ENCODE data around the gene DEFB113.
"Not testable (repeated sequence)": the region's sequence is repeated elsewhere in the genome, so short reads cannot be mapped to it uniquely, and the experiment has no call there.

The DEFB113 gene, protein sequence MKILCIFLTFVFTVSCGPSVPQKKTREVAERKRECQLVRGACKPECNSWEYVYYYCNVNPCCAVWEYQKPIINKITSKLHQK

DNA sequence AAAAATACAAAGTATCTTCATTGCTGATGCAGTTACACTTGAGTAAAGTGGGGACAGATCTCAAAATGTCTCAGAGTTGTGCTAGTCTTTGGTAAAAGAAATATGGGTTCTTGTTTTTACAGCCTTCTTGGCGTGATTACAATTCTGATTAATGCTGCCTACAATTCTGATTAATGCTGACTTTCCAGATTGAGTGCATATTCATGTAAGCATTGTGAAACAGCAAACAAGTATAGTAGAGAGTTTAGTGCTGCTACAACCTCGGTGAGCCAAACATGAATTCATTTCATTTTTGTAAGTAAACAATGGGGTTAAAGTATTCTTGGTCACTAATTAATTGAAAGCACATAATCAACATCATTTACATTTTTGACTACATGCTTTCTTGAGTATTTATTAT lies at the start of gene DEFB113:
TSS of gene DEFB113 (minus strand) at position 21 of the 400 bp plus-strand sequence. CDS start at position 21, 0 bp downstream.
- no peak for DNase-seq (ENCODE audit: low read depth in 2 of 2)

DNA sequence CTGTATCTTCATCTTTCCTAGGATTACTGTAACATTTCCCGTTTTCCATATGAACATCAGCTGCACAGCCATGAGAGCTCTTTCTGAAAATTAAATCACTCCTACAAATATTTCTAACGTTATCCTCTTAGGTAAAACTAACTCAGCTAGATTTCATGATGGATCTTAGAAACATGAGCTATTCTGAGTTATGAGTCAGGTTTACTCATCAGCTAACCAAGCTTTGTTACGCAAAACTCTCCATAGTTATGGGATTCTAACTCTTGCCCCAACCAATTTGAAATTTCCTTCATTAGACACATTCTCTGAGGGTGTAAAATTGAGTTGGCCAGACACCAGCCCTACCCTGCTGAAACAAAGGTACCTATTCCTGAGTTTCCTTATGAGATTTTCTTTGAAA lies 38.4 kb upstream of the DEFB113 start:
- DNase-seq (ENCODE audit: low read depth in 2 of 2): no peak

DNA sequence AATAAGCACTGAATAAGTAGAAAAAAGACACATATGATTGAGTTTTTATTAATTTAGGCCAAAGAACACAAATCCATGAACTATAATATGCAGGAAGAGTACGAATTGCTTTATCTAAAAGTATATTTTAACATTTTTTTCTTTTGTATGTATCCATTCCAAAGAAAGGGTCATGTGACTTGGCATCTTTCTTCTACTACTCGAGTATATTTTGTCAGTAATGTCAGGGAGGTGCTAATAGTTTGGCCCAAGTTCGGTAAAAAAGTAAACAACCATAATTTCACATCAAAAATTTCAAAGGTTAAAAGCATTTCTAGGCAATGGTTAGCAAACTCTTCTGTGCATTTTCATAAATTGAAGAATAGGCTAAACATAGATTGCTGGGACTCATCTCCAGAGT lies 33.7 kb upstream of the DEFB113 start:
- DNase-seq (ENCODE audit: low read depth in 2 of 2): no peak

DNA sequence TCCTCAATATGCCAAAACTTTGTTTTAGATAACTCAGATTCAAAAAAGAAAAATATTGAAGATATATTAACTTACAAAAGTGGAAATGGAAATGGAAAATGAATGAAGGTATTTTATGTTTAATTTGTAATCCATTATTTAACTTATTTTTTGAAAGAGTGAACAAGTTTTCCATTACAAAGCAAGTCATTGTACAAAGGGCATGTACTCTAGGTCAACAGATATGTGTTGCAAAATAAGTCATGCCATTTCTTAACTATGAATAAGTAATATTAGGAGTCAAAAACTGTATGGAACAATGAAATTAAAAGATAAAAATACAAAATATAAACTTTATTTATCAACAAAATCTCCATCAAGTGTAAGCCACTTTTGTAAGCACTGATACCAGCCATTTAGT lies 25.9 kb upstream of the DEFB113 start:
- DNase-seq (ENCODE audit: low read depth in 2 of 2): no peak

DNA sequence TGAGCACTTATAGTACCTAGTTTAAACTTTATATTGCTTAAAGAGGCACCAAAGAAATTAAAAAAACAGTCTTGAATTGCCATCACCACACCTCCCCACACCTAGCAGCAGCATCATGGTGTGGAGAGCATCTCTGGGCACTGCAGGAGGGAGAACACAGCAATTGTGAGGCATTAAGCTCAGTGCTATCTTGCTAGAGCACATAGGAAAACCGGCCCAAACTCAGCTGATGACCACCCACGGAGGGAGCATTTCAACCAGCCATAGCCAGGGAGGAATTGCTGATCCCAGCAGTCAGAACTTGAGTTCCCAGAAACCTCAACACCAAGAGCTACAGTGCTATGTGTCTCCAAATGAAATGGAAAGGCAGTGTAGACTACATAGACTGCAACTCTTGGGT lies 19.5 kb upstream of the DEFB113 start:
- no peak for DNase-seq (ENCODE audit: low read depth in 2 of 2)

DNA sequence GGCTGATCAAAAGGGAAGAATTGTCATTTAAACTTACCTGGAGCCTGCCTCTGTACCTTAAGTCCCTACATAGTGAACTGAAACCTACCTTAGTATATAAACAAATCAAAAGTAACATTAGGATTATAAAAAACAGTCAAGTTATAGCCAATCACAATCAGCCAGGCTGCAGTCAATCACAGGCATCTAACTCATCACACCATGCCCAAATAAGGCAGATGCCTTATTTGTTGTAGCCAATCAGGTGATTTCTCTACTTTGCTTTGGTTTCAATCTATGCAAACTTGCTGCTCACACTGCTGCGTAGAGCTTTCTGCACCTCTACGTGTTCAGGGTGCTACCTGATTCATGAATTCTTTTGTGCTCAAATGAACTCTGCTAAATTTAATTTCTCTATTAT lies 18.3 kb upstream of the DEFB113 start:
- DNase-seq (ENCODE audit: low read depth in 2 of 2): no peak

DNA sequence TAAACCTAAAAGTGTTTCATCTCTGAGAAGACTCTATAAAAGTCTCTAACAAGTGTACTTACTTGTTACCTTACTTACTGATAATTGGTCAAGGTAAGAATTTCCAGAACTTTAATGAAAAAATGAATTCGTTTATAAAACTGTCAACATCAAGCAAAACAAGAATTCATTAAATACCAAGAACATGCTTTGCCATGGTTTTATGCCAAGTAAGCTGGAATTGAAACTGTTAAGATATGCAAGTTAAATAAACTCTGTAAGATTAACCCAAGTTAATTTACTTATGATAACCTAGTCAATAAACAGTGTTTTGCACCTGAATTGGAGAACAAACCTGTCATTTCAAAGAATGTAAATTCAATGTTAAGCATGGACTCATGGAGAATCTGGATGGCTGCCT lies 17.1 kb upstream of the DEFB113 start:
- DNase-seq (ENCODE audit: low read depth in 2 of 2): no peak

DNA sequence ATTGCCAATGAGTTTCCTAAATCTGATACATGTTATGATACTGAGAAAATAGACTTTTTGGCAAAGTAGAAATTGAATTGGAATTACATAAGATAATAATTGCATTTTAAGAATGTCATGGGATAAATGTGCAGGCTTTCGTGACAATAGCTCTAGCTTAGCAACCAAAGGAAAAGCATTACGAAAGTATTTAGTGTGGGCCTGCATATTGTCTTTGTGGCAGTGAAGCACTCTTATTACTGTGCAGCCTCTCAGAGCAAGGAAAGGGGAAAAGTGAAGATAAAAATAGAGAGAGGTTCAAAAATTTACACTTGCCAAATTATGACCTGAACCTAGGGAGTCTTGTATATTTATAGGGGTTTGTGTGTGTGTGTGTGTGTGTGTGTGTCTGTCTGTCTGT lies 12.6 kb upstream of the DEFB113 start:
- no peak for DNase-seq (ENCODE audit: low read depth in 2 of 2)

DNA sequence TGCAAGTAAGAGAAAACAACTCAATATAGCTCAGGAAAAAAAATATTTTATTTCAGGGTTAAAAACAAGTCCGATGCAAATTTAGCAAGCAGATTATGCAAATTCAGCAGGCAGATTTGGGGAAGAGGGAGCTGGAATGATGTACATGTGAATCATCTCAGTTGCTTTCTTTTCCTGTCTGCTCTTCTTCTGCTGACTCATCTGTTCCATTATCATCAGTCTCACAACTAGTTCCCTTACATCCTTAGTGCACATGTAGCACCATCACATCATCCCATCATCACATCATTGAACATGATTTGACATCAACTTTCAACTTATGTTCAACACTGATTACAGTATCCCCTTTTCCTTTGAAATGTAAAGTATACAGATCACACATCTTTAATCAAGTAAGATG lies 11.5 kb upstream of the DEFB113 start:
- DNase-seq (ENCODE audit: low read depth in 2 of 2): no peak

DNA sequence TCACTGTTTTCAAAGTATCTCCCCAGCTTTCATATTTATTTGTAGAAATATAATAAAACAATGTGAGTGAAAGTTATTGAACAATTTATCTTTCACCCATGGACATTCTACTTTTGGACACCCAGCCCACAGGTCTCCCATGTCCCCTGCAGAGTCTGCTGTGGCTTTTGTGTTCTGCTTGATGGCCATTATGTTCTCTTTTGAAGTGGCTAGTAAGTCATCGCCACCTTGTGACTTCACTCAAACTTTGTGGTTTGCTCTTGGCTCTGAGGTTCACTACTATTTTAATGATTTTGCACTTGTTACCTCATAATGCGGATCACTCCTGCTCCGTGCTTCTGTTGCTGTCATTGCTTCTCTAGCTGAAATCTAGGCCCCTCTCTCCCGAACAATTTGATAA lies 10.2 kb upstream of the DEFB113 start:
- DNase-seq (ENCODE audit: low read depth in 2 of 2): no peak

DNA sequence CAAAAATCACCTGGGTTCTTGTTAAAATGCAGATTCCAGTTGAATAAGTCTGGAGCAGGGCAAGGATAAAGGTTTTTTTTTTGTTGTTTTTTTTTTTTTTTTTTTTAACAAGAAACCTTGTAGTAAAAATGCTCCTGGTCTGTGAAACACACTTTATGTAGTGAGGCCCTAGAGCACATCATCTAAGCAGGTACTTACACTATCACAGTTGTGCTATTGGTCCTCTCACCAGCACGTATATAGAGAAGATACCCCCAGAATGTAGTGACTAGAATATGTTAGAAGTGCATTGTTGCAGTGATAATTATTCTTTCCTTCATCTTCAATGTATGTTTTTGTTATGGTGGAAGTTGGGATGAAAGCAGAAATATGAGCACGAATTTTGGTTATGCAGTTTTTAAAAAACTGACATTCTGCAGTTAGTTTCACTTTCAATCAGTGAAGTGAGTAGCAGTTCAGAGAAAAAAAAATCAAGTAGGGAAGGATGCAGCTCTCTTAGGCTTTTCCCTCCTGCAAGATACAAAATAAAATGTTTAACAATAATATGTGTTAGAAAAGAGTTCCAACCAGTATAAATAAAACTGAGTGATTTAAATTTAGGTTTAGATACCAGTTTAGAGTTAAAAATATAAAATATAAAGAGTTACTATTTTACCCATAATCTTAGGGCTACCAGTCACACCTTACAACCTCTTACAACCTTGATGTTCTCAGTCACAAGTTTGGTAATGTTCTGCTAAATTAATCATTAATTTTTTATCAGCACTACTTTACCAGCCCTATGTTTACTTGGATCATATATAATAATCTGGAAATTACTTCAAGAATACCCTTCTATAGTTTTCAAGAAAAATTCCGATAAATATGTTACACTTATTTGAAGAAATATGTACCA lies 9.2 kb upstream of the DEFB113 start:
- no peak for DNase-seq (ENCODE audit: low read depth in 2 of 2)

DNA sequence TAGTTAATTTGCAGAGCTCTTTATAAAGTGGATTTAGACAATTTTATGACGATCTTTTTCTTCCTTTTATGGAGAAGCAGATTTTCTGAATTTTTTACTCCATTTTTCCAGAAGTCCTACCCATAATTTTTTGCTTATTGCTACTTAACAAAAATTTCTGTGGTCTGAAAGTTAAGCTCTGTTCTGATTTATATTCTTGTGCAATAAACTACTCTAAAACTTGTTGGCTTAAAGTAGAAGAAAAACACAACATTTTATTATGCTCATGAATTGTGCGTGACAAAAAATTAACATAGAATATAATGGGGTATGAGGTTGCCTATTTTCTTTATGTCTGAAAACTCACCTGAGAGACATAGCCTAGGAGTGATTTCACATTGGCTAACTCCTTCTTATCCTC lies 2.6 kb downstream of the DEFB113 start:
- DNase-seq (ENCODE audit: low read depth in 2 of 2): no peak

DNA sequence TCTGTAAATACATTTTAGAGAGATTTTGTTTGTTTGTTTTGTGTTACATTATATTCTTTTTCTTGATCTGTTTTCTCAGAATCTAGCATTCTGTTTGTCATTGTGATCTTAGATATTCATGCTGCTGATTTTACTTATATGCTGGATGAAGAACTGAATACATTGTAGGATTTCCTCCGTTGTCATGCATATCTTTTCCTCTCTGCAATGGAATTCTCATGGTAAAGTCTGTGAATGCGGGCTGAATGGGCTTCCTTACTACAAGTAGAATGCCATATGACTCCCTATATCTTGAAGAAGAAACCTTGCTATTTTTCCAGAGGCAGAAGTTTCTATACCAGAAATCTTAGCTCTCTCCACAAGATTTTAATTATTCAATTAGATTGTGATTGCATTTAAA lies 3.1 kb downstream of the DEFB113 start:
- no peak for DNase-seq (ENCODE audit: low read depth in 2 of 2)

DNA sequence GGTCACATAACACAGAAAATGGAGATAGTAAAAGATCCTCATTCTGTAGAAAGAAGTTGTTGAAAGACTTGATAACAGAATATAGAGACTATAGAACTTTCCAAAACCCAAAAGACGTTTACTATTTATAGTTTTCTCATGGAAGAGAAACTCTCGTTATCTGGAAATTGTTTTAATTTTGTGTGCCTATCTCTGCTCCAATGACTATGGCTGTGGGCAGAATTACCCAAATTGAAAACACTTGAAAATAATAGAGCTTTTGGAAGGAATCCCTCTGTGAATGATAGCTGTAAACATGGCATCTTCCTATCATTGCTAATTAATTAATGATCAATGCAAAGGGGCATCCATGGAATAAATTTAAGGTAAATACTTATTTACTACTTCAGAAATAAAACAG lies 5.4 kb downstream of the DEFB113 start, which contains the start of gene DEFB114:
TSS of gene DEFB114 (minus strand) at position 101 of the 400 bp plus-strand sequence. CDS start at position 42, 59 bp downstream.
- no peak for DNase-seq (ENCODE audit: low read depth in 2 of 2)

DNA sequence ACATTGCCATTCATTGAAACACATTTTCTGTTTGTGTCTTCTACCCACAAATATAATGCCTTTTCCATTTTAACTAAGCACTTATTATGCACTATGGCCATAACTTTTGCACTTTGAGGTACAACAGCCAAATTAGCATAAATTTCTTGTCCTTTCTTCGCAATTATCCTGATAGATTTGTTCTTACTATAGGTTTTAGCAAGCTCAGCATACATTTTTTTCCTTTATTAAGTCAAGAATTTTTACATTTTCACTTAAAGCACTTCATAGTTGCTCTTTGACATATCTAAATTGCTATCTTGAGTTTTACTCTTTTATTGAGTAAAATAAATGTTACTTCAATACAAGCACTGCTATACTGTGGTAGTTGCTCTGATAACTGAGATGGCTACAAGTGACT lies 11.2 kb downstream of the DEFB113 start:
- DNase-seq (ENCODE audit: low read depth in 2 of 2): no peak

DNA sequence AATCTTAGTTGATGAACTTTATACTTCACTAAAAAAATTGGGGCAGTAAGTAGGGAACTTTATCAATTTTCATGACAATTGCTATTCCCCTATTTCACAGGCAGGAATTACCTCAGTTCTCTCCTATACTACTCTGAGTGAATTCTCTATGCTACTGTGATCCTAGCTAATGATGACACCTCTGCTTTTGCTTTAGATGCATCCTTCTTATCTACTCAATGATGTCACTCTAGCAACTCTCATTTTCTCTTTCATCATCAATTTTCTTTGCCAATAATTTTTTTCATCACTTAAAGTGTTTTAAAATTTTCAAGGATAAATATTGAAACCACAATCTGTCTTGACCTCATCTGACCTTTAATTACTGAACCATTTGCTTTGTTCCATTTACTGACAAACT lies 13.6 kb downstream of the DEFB113 start:
- DNase-seq (ENCODE audit: low read depth in 2 of 2): no peak

DNA sequence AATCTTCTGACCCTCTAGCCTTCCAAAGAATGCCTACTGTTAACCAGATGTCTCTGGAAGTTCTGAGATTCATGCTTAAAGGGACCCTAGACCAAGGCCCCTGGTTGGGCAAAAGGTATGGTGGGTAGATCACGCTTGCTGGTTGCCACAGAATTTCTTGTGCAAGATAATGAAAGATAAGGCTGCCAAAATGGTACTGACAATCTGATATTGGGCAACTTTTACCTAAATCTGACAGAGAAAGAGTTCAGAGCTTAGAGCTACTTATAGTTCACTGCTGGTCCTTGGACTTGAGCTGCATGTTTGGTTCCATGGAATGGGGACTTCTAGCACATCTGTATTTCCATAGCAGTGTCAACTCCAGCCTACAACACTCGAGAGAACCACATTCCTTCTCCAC lies 17.5 kb downstream of the DEFB113 start:
- DNase-seq (ENCODE audit: low read depth in 2 of 2): no peak

DNA sequence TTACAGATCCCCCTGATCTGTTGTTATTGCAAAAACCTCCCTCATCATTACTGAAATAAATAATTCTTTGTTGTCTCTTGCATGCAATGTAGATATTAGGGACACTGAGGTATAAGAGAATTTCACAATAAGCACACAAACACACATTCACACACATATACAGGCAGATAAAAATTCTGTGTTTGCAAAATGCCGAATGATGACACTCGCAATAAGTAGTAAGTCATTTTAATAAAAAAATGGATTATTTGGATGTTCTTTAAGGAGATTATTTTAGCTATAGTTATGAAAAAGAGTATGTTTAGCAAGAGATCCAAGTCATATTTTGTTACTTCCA lies 19.0 kb downstream of the DEFB113 start:
- no peak for DNase-seq (ENCODE audit: low read depth in 2 of 2)

DNA sequence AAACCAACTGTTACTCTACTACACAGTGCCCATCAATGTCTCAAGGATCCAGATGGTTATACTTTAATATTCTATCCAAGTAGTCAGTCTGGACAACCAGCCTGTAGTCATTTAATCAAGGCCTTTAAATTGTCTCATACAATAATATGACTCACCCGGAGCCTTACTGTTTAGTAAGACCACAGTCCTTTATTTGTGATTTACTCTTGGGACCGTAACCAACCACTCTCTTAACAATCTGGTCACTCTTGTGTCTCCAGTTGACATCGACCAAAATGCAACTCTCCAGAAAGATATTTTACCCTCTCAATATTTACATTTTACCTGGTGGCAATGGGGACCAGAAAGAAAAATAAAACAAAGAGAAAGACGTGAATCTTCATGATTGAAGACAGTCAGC lies 20.4 kb downstream of the DEFB113 start:
- no peak for DNase-seq (ENCODE audit: low read depth in 2 of 2)

DNA sequence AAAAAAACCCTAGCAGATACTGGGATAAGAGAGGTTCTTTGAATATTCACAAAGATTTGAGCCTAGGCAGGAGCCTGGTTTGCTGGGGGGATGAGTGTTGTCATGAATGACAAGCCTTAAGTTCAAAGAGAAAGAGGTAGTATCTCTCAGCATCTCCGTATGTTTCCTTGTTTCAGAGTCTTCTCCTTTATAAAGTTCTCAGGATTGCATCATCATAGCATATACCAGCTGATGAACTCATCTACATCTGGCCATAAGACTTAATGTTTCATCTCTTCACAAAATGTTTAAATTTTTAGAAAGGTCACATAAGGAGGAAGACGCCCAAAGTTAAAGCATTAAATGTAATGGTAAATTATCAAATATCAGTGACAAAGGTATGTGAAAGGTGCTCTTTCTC lies 22.6 kb downstream of the DEFB113 start:
- no peak for DNase-seq (ENCODE audit: low read depth in 2 of 2)

DNA sequence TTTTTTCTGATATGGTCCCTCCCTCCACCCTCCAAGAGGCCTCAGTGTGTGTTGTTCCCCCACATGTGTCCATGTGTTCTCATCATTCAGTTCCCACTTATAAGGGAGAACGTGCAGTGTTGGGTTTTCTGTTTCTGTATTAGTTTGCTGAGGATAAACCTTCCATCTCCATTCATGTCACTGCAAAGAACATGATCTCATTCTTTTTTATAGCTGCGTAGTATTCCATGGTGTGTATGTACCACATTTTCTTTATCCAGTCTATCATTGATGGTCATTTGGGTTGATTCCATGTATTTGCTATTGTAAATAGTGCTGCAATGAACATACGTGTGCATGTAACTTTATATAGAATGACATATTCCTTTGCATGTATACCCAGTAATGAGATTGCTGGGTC lies 25.4 kb downstream of the DEFB113 start:
- DNase-seq (ENCODE audit: low read depth in 2 of 2): not testable (repeated sequence)

DNA sequence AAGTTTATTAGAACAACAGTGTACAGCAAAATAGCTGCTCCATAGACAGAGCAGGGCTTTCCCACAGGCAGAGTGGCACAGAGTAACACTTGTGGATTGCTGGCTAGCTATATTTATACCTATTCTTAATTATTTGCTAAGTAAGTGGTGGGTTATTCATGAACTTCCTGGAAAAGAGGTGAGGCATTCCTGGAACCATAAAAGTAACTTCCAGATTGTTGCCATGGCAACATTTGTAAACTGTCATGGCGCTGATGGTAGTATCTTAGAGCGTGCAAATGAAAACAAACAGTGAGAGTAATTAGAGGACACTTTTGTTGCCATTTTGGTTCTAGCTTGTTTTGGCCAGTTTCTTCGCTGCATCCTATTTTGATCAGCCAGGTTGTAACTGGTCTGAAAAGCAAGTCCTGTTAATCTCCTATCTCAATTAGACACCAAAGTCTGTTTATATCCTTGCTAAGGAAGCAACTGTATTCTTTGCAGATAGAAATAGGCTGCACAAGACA lies 29.4 kb downstream of the DEFB113 start:
- no peak for DNase-seq (ENCODE audit: low read depth in 2 of 2)

DNA sequence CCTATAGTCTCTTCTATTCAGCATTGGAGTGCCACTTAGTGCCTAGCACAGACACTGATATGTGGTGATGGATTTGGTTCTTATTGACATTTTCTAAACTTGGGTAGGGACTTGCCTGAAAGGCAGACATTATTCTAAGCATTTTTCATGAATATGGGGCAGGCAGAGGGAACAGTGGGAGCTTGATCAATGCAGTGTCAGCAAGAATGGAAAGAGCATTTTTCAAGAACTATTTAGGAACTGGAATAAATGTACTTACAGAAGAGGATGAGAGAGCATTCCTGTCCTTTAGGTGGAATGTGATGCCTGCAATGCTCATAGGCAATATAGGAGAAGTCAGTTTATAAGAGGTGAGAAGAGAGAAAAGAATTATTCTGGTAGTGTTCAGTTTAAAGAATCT lies 31.6 kb downstream of the DEFB113 start:
- no peak for DNase-seq (ENCODE audit: low read depth in 2 of 2)

DNA sequence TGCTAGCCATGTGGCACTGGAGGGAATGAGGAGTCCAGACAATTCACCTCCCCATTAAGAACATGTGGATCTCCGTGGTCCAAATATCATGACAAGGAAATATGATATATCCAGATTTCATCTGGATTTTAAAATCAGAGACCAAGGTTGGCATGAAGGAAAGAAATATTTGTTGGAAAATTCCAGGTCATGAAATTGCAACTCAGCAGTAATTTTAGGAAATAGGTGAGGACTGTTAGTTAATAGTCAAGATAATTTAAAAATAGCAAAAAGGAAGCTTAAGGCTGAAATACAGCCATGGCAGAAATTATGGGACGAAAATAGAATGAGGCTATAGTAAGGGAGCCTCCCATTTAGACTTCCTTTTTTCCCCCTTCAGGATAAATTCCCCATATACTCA lies 32.4 kb downstream of the DEFB113 start:
- DNase-seq (ENCODE audit: low read depth in 2 of 2): no peak
